Fibroblast of villous mesenchyme (primary cell): ENCODE measurements around the gene STXBP6. TPM values are rescaled to one million over a fixed set of nuclear protein-coding genes. Genes with fewer than 3 reads are reported as not detected.
A peak's percentile ranks its signal among the peaks of the same experiment; 100 is the strongest.

Source experiments
- DNase-seq: peaks from one replicate; pipeline ENCODE4 v3.0.0-alpha.2; 2010; ENCODE audit warnings: low read depth
- H3K4me3 ChIP-seq: 2 replicates; pipeline ENCODE4 v1.5.1; 2011; ENCODE audit warnings: low read depth, mild to moderate bottlenecking, low read length
- total RNA-seq: library from RNA; depleted of rRNA; stranded (reverse); fragments of >200 nt; gene quantifications from 2 replicates; pipeline ENCODE4 v1.2.3, GENCODE V29; 2012
- TF ChIP-seq, protein P1 (sequence below): IDR thresholded peaks from 2 replicates; pipeline ENCODE4 v1.5.1; 2012; ENCODE audit warnings: low read depth, mild to moderate bottlenecking, low read length; ENCODE audit not compliant: insufficient read depth

Gene STXBP6
- total RNA-seq, 1 donor: 4.7 TPM

DNA sequence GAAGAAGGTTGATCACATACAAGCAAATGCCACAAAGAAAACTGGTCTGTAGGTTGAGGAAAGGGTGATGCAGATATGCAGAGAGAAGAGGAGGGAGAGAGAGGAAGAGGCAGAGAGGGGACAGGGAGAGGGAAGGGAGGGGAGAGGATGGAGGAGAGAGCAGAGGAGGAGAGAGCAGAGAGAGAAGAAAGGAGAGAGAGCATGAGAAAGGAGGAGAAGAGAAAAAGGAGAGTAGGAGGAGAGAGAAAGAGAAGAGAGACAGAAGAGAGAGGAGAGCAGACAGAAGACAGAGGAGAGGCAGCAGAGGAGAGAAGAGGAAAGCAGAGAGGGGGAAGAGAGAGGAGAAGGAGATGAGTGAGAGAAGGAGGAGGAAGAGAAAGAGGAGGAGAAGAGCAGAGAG is 59.2 kb downstream of the STXBP6 start:
- no peak for DNase-seq
- TF ChIP-seq, protein P1, sequence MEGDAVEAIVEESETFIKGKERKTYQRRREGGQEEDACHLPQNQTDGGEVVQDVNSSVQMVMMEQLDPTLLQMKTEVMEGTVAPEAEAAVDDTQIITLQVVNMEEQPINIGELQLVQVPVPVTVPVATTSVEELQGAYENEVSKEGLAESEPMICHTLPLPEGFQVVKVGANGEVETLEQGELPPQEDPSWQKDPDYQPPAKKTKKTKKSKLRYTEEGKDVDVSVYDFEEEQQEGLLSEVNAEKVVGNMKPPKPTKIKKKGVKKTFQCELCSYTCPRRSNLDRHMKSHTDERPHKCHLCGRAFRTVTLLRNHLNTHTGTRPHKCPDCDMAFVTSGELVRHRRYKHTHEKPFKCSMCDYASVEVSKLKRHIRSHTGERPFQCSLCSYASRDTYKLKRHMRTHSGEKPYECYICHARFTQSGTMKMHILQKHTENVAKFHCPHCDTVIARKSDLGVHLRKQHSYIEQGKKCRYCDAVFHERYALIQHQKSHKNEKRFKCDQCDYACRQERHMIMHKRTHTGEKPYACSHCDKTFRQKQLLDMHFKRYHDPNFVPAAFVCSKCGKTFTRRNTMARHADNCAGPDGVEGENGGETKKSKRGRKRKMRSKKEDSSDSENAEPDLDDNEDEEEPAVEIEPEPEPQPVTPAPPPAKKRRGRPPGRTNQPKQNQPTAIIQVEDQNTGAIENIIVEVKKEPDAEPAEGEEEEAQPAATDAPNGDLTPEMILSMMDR: no peak

DNA sequence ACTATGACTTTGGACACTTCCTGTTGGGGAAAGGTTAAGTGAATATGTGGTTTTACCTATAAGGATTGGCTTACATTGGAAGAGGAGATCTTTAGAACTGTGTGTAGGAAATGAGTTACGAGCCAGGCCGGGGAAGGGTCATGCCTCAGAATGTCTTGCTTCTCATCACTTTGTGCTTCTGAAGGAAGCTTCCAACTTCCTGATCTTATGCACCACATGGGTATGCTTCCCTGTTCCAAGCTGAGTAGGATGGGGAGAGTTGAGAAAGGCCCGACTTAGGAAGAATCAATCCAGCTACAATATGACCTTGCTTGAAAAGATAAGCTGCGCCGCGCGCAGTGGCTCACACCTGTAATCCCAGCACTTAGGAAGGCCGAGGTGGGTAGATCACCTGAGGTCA is 59.9 kb downstream of the STXBP6 start:
- DNase-seq: no peak
- no peak overlapping the region for H3K4me3 ChIP-seq
- TF ChIP-seq, protein P1: no peak

More for the DNA sequence above, 59.2 kb downstream of the STXBP6 start:
- no peak overlapping the region for H3K4me3 ChIP-seq

DNA sequence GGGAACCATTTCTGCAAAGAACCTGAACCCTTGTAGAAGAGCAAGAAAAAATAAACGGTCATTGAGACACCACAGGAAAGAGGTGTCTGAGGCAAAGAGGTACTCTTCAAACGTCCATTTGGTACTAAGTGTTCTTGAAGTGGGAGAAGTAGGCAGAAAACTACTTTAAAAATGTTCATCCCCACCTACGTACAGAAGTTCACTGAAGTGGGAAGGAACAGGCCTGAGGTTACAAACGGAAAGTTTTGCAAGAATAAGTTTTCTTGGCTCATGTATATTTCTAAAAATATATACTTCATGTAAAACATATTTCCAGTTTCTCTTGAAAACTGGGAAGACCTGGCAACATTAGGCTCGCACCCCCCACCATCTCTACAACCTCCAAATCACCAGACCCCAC is 61.2 kb downstream of the STXBP6 start:
- TF ChIP-seq, protein P1: no peak
- no peak for DNase-seq
- no peak overlapping the region for H3K4me3 ChIP-seq

DNA sequence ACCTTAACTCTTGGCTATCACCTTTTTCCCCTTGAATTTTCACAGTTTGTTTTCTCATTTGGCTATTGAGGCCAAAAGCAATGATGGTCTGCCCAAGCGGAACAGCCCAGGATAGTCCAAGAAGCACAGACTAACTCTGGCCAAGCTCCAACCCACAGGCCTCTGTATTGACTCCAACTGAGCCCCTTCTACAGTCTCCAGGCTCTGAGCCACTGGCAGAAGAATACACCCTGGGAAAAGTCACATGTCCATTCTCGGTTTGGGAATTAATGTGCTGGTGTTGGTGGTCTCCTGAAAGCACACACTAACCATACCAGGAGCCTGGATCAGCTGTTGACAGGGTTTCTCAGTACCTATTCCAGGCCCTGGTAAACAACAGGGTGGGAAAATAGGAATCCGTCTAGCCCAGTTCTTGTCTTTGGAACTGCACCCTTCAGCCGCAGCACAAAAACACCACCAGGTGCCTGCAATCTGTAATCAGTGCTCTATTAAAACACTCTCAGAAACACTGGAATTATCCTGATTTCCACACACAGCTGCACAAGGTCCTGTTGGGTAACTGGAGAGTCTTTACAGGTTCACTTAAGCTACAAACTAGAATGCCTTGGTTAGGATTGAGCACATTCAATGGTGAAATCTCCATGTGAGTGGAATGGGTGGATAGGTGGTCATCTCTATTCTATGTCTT is 63.6 kb downstream of the STXBP6 start:
- TF ChIP-seq, protein P1: no peak
- peak; percentile 60 for DNase-seq
- H3K4me3 ChIP-seq: no peak overlapping the region

DNA sequence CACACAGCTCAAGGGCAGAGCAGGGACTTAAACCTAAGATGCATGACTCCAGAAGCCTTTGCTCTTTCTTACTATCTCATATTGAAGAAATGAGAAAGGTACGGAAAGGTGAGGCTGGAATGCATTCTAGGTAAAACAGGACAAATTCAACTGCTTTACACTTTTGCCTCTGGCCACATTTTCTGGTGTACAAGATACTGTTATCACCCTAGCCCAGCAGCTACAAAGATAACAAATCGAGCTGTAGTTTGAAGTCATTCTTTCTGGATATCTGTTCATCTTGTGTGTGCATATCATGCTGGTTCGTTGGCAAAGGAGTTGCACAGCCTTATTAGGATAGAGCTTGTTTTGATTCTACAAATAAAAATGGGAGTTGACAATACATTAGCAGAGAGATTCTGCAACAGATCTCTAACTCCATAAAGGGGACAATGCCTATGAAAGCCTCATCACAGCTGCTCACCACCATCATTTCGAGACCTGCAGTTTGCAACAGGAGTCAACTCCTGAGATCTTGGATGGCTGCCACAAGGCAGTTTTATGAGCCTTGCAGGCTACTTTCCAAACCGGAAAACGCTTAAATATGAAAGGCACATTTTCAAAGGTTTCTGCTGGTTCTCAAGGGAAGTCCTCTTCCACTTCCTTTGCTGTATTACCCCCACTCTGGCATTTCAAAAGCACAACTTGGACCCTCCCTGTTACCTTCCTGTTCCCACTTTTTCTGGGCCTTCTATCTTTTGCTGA is 64.9 kb downstream of the STXBP6 start:
- TF ChIP-seq, protein P1: no peak
- peak; percentile 92 for DNase-seq
- no peak overlapping the region for H3K4me3 ChIP-seq

DNA sequence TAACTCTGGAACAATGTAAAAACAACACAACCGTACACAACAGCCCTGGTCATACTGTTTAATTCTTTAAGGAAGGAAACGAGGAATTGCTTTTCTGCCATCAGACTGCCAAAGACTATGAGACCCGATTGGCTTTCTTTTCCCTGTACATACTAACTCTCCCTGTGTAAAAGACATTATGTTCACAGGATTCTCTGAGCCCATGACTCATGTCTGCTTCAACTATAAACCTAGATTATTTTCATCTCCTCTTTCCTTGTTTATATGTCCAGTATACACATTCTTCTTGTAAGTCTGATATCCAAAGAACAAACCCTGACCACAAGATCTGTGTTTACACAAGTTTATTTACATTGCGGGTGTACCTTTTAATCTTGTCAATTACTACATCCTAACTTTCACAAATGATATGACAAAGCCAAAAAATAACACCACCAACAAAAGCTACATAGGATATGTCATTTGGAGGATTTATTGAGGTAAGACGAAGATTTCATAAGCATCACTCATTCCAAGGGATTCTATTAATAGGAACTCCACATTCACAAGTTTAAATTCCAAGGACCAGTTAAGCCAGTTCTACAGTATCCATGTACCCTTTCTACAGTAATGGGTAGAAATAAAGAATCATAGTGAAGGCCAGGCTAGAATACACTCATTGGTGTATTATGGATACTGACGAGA is 67.3 kb downstream of the STXBP6 start:
- no peak overlapping the region for H3K4me3 ChIP-seq
- DNase-seq: peak; percentile 98
- TF ChIP-seq, protein P1: no peak
